SK-N-SH (cell line): ENCODE results near the gene SH3RF1. TPM values are rescaled to one million over a fixed set of nuclear protein-coding genes. Genes with fewer than 3 reads are reported as not detected.

Source experiments
- CTCF ChIA-PET: fragments of 300-600, 350-600 bp; formaldehyde crosslinking; extraction: SDS; loops from one replicate; lab custom pipeline; 2021; lab: Yijun Ruan, JAX
- POLR2A ChIA-PET: fragments of 350-600 bp; sonication (Branson Sonifier 250); formaldehyde crosslinking; extraction: SDS; loops from one replicate; lab custom pipeline; 2020; ENCODE audit warnings: antibody characterized with exemption, inconsistent platforms; lab: Yijun Ruan, JAX
- DNase-seq: peaks from one replicate; pipeline ENCODE4 v3.0.0; 2012
- H2AFZ ChIP-seq: fragments of 200-600 bp; sonication (generic); 2 replicates; pipeline ENCODE4 v1.8.1; 2016; ENCODE audit warnings: antibody characterized with exemption, mild to moderate bottlenecking, low read depth
- H3F3A ChIP-seq: fragments of 200-600 bp; sonication (generic); replicated peaks from 2 replicates; pipeline ENCODE3; 2016; ENCODE audit warnings: antibody characterized with exemption, mild to moderate bottlenecking; ENCODE audit not compliant: insufficient read depth
- H3K27ac ChIP-seq, 2 experiments: fragments of 200-500 bp in 1 of 2; fragments of 200-600 bp in 1 of 2; sonication (Bioruptor generic) in 1 of 2; sonication (generic), shearing (Covaris generic) in 1 of 2; 2 replicates each; pipeline versions ENCODE4 v1.5.1 to v1.6.1; 2014 to 2016; ENCODE audit warnings: low read depth in 2 of 2, inconsistent platforms in 1 of 2, low read length in 1 of 2, mild to moderate bottlenecking in 1 of 2, mixed read lengths in 1 of 2
- H3K27me3 ChIP-seq: fragments of 200-600 bp; sonication (generic), shearing (Covaris generic); 2 replicates; pipeline ENCODE4 v1.6.1; 2016; ENCODE audit warnings: mixed run types; ENCODE audit not compliant: insufficient read depth
- H3K36me3 ChIP-seq, 2 experiments: fragments of 200-500 bp in 1 of 2; fragments of 200-600 bp in 1 of 2; sonication (Bioruptor generic) in 1 of 2; sonication (generic) in 1 of 2; replicated peaks in 1 of 2; 2 replicates each; pipeline versions ENCODE3 to v1.5.1; 2014 to 2016; ENCODE audit warnings: low read length in 1 of 2, mild to moderate bottlenecking in 1 of 2; ENCODE audit not compliant: insufficient read depth in 2 of 2, control insufficient read depth in 1 of 2
- H3K4me1 ChIP-seq, 2 experiments: fragments of 200-500 bp in 1 of 2; fragments of 200-600 bp in 1 of 2; sonication (Bioruptor generic) in 1 of 2; sonication (generic), shearing (Covaris generic) in 1 of 2; 2 replicates each; pipeline versions ENCODE4 v1.5.1 to v1.6.1; 2014 to 2016; ENCODE audit warnings: low read depth in 1 of 2, low read length in 1 of 2, mixed run types in 1 of 2; ENCODE audit not compliant: insufficient read depth in 2 of 2, control insufficient read depth in 1 of 2
- H3K4me2 ChIP-seq: fragments of 200-600 bp; sonication (generic), shearing (Covaris generic); 2 replicates; pipeline ENCODE4 v1.6.1; 2017; ENCODE audit warnings: mixed run types
- H3K4me3 ChIP-seq, 2 experiments: fragments of 200-500 bp in 1 of 2; fragments of 200-600 bp in 1 of 2; sonication (Bioruptor generic) in 1 of 2; sonication (generic), shearing (Covaris generic) in 1 of 2; 2 replicates each; pipeline versions ENCODE4 v1.5.1 to v1.8.1; 2014 to 2016; ENCODE audit warnings: low read depth in 2 of 2, inconsistent platforms in 1 of 2, low read length in 1 of 2, mild to moderate bottlenecking in 1 of 2, mixed read lengths in 1 of 2, moderate library complexity in 1 of 2
- H3K79me2 ChIP-seq: fragments of 200-600 bp; sonication (generic); 2 replicates; pipeline ENCODE4 v1.8.1; 2017; ENCODE audit warnings: mild to moderate bottlenecking; ENCODE audit not compliant: insufficient read depth
- H3K9ac ChIP-seq: fragments of 200-600 bp; sonication (generic); 2 replicates; pipeline ENCODE4 v1.6.1; 2017; ENCODE audit warnings: mixed run types
- H3K9me2 ChIP-seq: fragments of 200-600 bp; sonication (generic); 2 replicates; pipeline ENCODE4 v1.6.1; 2017; ENCODE audit warnings: mixed run types
- H3K9me3 ChIP-seq: fragments of 200-600 bp; sonication (generic); 2 replicates; pipeline ENCODE4 v1.6.1; 2017; ENCODE audit warnings: mixed run types, mild to moderate bottlenecking, moderate library complexity
- H4K20me1 ChIP-seq: fragments of 200-600 bp; sonication (generic); 2 replicates; pipeline ENCODE4 v1.6.1; 2017; ENCODE audit warnings: mild to moderate bottlenecking, mixed run types; ENCODE audit not compliant: insufficient read depth
- CHD2 ChIP-seq: fragments of 150-350 bp; IDR thresholded peaks from 2 replicates; pipeline ENCODE4 v1.6.1; 2018; ENCODE audit warnings: low read length; ENCODE audit not compliant: partially characterized antibody
- EP300 ChIP-seq, 2 experiments: IDR thresholded peaks; 2 replicates each; pipeline versions ENCODE4 v1.4.0 to v1.6.1; 2012; ENCODE audit warnings: borderline replicate concordance in 1 of 2, low read depth in 1 of 2, low read length in 1 of 2
- EZH2phosphoT487 ChIP-seq: fragments of 200-600 bp; sonication (generic); IDR thresholded peaks from 2 replicates; pipeline ENCODE4 v1.6.1; 2017; ENCODE audit warnings: low read depth, mixed run types, mild to moderate bottlenecking, antibody characterized with exemption, moderate library complexity, borderline replicate concordance
- FOXJ3 ChIP-seq: sonication (generic); formaldehyde crosslinking; IDR thresholded peaks from 2 replicates; pipeline ENCODE4 v1.5.1; 2020; ENCODE audit warnings: mild to moderate bottlenecking, missing genetic modification reagents
- FOXM1 ChIP-seq: IDR thresholded peaks from 2 replicates; pipeline ENCODE4 v1.4.0; 2012; ENCODE audit warnings: low read depth, mild to moderate bottlenecking
- GABPA ChIP-seq: IDR thresholded peaks from 2 replicates; pipeline ENCODE4 v1.4.0; 2012; ENCODE audit warnings: low read depth, mild to moderate bottlenecking
- GATA2 ChIP-seq: sonication (generic); formaldehyde crosslinking; IDR thresholded peaks from 2 replicates; pipeline ENCODE4 v1.5.0; 2020; ENCODE audit warnings: mild to moderate bottlenecking, missing genetic modification reagents
- JUND ChIP-seq: IDR thresholded peaks from 2 replicates; pipeline ENCODE4 v1.4.0; 2012
- MXI1 ChIP-seq: IDR thresholded peaks from 2 replicates; pipeline ENCODE4 v1.6.1; 2012; ENCODE audit warnings: mild to moderate bottlenecking, low read depth, low read length, improper control_type of control experiment
- NRF1 ChIP-seq: IDR thresholded peaks from 2 replicates; pipeline ENCODE4 v1.6.1; 2012; ENCODE audit warnings: low read depth, mild to moderate bottlenecking, low read length
- RXRA ChIP-seq: IDR thresholded peaks from 2 replicates; pipeline ENCODE4 v1.4.0; 2012; ENCODE audit warnings: low read depth, mild to moderate bottlenecking, borderline replicate concordance
- SIN3A ChIP-seq: IDR thresholded peaks from 2 replicates; pipeline ENCODE4 v1.6.1; 2012; ENCODE audit warnings: low read depth, mild to moderate bottlenecking, low read length, moderate library complexity, borderline replicate concordance
- SMC3 ChIP-seq: IDR thresholded peaks from 2 replicates; pipeline ENCODE4 v1.6.1; 2012; ENCODE audit warnings: low read depth, low read length, improper control_type of control experiment
- TAF1 ChIP-seq: IDR thresholded peaks from 2 replicates; pipeline ENCODE4 v1.6.1; 2012; ENCODE audit warnings: low read depth, mild to moderate bottlenecking, low read length, moderate library complexity, borderline replicate concordance
- TCF12 ChIP-seq: IDR thresholded peaks from 2 replicates; pipeline ENCODE4 v1.4.0; 2012
- YY1 ChIP-seq: IDR thresholded peaks from 2 replicates; pipeline ENCODE4 v1.4.0; 2012; ENCODE audit warnings: low read depth, mild to moderate bottlenecking
- WGBS: methylation state at CpG from one replicate; pipeline ENCODE4 v1.1.6; 2017; ENCODE audit warnings: low lambda C conversion rate; 5-methylcytosine and 5-hydroxymethylcytosine counted together
- polyA plus RNA-seq, 3 experiments: library from polyadenylated mRNA; depleted of rRNA; stranded (reverse); fragments of >200 nt; gene quantifications; 2 replicates each; pipeline ENCODE4 v1.2.3, GENCODE V29; 2012
- TF ChIP-seq, protein P1 (sequence below): IDR thresholded peaks from 2 replicates; pipeline ENCODE4; 2012
- TF ChIP-seq, protein P2 (sequence below): IDR thresholded peaks from 2 replicates; pipeline ENCODE4 v1.4.0; 2012; ENCODE audit warnings: low read depth
- TF ChIP-seq, protein P3 (sequence below): fragments of 150-350 bp; IDR thresholded peaks from 2 replicates; pipeline ENCODE4 v1.6.1; 2017; ENCODE audit warnings: antibody characterized with exemption, low read length, low read depth, borderline replicate concordance
- TF ChIP-seq, protein P4 (sequence below): IDR thresholded peaks from 2 replicates; pipeline ENCODE4 v1.4.0; 2012; ENCODE audit warnings: low read depth, borderline replicate concordance

SH3RF1 gene
- polyA plus RNA-seq, 1 of the 3 experiments (the other 2 are of a cell fraction) = 22.0 TPM

DNA sequence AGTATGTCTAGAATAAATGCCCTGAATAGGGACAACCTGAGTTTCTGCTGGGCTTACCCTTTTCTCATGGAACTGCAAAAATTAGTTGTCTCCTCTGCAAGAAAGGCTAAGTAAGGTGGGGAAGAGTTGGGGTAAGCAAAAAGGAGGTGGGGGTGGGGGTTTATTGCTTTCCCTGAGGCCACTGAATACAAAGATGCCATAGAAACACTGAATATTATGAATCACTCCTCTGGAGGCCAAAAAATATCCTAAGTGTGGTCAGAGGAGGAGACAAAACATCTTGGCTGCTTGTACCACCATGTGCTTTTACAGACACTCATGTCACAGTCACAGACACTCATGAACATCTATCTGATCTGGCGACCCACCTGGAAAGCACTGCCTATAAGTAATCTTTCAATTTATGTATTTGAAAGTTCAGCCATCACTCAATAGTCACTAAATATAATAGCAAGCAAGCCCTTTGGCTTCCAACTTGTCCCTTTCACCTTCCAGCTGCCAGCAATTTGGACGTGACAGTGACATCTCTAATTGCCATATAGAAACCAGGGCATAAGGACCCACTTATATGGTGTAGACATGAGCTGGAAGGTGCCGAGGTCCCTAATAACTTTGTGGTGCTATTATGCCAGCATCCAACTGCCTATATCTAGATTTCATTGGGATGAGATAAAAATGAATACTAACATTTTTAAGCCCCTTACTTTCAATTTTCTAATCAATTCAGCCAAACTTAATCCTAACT lies 138.0 kb downstream of the SH3RF1 start:
- no peak overlapping the region for H3K9ac ChIP-seq
- POLR2A ChIA-PET = no interaction called here
- WGBS = 93% methylated on average over 3 of the region's 3 CpGs
- H3K27ac ChIP-seq = no peak overlapping the region; a peak in 1 of 4 replicates
- CTCF ChIA-PET = no interaction called here
- H3K27me3 ChIP-seq = no peaks in the 10 kb centered on the region
- TF ChIP-seq CHD2 (no peak), FOXM1 (no peak), FOXJ3 (CRISPR knock-in tag) (no peak), EZH2phosphoT487 (no peak), TAF1 (no peak), GABPA (no peak), GATA2 (no peak), TCF12 (no peak), YY1 (no peak), MXI1 (no peak), SIN3A (no peak), EP300 (IDR thresholded peaks at IDR 0.05; ENCODE audit: borderline replicate concordance in 1 of 2, low read depth in 1 of 2, low read length in 1 of 2) (no peak), SMC3 (no peak), NRF1 (no peak), RXRA (no peak), JUND (no peak)
- TF ChIP-seq, protein P1, sequence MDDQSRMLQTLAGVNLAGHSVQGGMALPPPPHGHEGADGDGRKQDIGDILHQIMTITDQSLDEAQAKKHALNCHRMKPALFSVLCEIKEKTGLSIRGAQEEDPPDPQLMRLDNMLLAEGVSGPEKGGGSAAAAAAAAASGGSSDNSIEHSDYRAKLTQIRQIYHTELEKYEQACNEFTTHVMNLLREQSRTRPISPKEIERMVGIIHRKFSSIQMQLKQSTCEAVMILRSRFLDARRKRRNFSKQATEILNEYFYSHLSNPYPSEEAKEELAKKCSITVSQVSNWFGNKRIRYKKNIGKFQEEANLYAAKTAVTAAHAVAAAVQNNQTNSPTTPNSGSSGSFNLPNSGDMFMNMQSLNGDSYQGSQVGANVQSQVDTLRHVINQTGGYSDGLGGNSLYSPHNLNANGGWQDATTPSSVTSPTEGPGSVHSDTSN = no peak
- TF ChIP-seq, protein P2, sequence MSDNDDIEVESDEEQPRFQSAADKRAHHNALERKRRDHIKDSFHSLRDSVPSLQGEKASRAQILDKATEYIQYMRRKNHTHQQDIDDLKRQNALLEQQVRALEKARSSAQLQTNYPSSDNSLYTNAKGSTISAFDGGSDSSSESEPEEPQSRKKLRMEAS = no peak
- TF ChIP-seq, protein P3, sequence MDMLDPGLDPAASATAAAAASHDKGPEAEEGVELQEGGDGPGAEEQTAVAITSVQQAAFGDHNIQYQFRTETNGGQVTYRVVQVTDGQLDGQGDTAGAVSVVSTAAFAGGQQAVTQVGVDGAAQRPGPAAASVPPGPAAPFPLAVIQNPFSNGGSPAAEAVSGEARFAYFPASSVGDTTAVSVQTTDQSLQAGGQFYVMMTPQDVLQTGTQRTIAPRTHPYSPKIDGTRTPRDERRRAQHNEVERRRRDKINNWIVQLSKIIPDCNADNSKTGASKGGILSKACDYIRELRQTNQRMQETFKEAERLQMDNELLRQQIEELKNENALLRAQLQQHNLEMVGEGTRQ = no peak
- TF ChIP-seq, protein P4, sequence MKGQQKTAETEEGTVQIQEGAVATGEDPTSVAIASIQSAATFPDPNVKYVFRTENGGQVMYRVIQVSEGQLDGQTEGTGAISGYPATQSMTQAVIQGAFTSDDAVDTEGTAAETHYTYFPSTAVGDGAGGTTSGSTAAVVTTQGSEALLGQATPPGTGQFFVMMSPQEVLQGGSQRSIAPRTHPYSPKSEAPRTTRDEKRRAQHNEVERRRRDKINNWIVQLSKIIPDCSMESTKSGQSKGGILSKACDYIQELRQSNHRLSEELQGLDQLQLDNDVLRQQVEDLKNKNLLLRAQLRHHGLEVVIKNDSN = no peak
- H3K4me2 ChIP-seq = no peak overlapping the region
- H3K4me1 ChIP-seq = peaks cover 4% of the 10 kb centered on the region in 2 experiments; a peak in 2 of 4 replicates
- H3F3A ChIP-seq = peaks cover 4% of the 10 kb centered on the region
- no peaks in the 10 kb centered on the region for H3K9me3 ChIP-seq
- H3K79me2 ChIP-seq = peaks cover 67% of the 10 kb centered on the region; the same call in 1 of the 2 replicates
- peaks cover 77 to 89% of the 10 kb centered on the region in 2 experiments for H3K36me3 ChIP-seq
- H2AFZ ChIP-seq = no peak overlapping the region
- H3K4me3 ChIP-seq = no peak overlapping the region
- no peaks in the 10 kb centered on the region for H3K9me2 ChIP-seq
- no peaks in the 10 kb centered on the region for H4K20me1 ChIP-seq
- DNase-seq = no peak
